ENCODE data around the gene CCL23. TPM values are rescaled to one million over a fixed set of nuclear protein-coding genes. Genes with fewer than 3 reads are reported as not detected.

The CCL23 gene
- total and polyA plus RNA-seq, 8 donors, result 1.4 to 4.8 TPM; not detected in 6

DNA sequence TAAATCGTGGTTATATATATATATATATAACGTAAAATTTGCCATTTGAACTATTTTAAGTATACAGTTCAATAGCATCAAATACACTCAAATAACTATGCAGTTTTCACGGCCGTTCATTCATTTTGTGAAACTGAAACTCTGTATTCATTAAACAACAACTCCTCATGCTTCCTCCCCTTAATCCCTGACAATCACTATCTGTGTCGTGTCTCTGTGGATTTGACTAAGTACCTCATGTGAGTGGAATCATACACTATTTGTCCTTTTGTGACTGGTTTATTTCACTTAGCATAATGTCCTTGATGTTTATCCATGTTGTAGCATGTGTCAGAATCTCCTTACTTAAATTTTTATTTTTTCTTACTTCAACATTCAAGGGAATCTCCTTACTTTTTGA is 2.8 kb downstream of the CCL23 start:
- Histone ChIP-seq H3K27ac (no peak overlapping the region), H3K36me3 (peaks cover 0 to 4% (median 0%) of the 10 kb centered on the region in 4 donors), H3K4me3 (no peak overlapping the region), H3K4me1 (no peaks in the 10 kb centered on the region), H3K27me3 (peaks cover 0 to 5% (median 0%) of the 10 kb centered on the region in 3 donors), H3K9me3 (peaks cover 0 to 21% (median 16%) of the 10 kb centered on the region in 4 donors)
- TF ChIP-seq, protein P1, sequence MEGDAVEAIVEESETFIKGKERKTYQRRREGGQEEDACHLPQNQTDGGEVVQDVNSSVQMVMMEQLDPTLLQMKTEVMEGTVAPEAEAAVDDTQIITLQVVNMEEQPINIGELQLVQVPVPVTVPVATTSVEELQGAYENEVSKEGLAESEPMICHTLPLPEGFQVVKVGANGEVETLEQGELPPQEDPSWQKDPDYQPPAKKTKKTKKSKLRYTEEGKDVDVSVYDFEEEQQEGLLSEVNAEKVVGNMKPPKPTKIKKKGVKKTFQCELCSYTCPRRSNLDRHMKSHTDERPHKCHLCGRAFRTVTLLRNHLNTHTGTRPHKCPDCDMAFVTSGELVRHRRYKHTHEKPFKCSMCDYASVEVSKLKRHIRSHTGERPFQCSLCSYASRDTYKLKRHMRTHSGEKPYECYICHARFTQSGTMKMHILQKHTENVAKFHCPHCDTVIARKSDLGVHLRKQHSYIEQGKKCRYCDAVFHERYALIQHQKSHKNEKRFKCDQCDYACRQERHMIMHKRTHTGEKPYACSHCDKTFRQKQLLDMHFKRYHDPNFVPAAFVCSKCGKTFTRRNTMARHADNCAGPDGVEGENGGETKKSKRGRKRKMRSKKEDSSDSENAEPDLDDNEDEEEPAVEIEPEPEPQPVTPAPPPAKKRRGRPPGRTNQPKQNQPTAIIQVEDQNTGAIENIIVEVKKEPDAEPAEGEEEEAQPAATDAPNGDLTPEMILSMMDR (IDR thresholded peaks at IDR 0.05), result no peak
- no peak for TF ChIP-seq EP300 (IDR thresholded peaks at IDR 0.05)
- DNase-seq, result no peak
- intact Hi-C loops (cut with DNase I; ENCODE audit: low total_unique reads), result no loop called here
- 66 to 83% (median 78%) methylated on average over 5 of the region's 5 CpGs for WGBS, 5 donors

- TF ChIP-seq POLR2AphosphoS5 (IDR thresholded peaks at IDR 0.05), result no peak
- no peak for TF ChIP-seq POLR2A (IDR thresholded peaks at IDR 0.05)
- TF ChIP-seq, protein P1 (IDR thresholded peaks at IDR 0.05), result no peak
- TF ChIP-seq EP300 (IDR thresholded peaks at IDR 0.05), result no peak
- H3K27me3 ChIP-seq, result no peaks in the 10 kb centered on the region
- no peak overlapping the region for H3K4me3 ChIP-seq
- H3K4me1 ChIP-seq, result no peaks in the 10 kb centered on the region
- intact Hi-C loops (cut with DNase I; ENCODE audit: low total_unique reads), result no loop called here
- H3K36me3 ChIP-seq, result peaks cover 0 to 4% (median 0%) of the 10 kb centered on the region in 4 donors
- no peak for DNase-seq
- peaks cover 0 to 43% (median 33%) of the 10 kb centered on the region in 4 donors for H3K9me3 ChIP-seq
- H3K27ac ChIP-seq, result no peak overlapping the region
- 62 to 77% (median 70%) methylated on average over 2 of the region's 2 CpGs for WGBS, 5 donors
These were observed 6.6 kb downstream of the CCL23 start for GRCh38 chr17:36011201-36011600.

- TF ChIP-seq POLR2A (IDR thresholded peaks at IDR 0.05) (no peak), POLR2AphosphoS5 (IDR thresholded peaks at IDR 0.05) (no peak), EP300 (IDR thresholded peaks at IDR 0.05) (no peak)
- TF ChIP-seq, protein P1 (IDR thresholded peaks at IDR 0.05), result no peak
- H3K27ac ChIP-seq, result no peak overlapping the region
- no peak overlapping the region for H3K4me3 ChIP-seq
- peaks cover 0 to 43% (median 33%) of the 10 kb centered on the region in 4 donors for H3K9me3 ChIP-seq
- peaks cover 0 to 4% (median 0%) of the 10 kb centered on the region in 4 donors for H3K36me3 ChIP-seq
- H3K4me1 ChIP-seq, result no peaks in the 10 kb centered on the region
- H3K27me3 ChIP-seq, result no peaks in the 10 kb centered on the region
- intact Hi-C loops (cut with DNase I; ENCODE audit: low total_unique reads), result no loop called here
- WGBS, 5 donors, result 81 to 88% (median 85%) methylated on average over 14 of the region's 14 CpGs
- no peak for DNase-seq
These were observed 8.6 kb downstream of the CCL23 start for GRCh38 chr17:36008998-36009665.

DNA sequence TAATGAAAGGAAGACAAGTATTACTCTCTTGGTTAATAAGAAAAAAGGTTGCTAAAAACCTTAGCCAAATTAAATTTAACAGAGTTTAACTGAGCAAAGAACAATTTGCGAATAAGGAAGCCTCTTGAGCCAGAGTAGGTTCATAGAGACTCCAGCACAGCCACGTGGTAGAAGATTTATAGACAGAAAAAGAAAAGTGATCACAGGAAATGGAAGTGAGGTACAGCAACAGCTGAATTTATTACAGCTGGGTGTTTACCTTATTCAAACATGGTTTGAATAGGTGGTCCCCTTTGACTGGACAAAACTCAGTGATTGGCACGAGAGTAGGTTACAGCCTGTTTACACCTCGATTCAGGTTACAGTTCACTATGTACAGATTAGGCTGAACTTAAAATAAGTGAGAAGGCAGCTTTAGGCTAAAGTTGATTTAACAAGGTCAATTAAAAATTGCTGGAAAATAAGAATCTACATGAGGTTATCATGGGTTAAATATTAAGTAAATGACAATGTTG is 13.1 kb downstream of the CCL23 start:
- Histone ChIP-seq H3K4me3 (no peak overlapping the region), H3K27ac (no peak overlapping the region), H3K4me1 (peaks cover 7 to 15% (median 11%) of the 10 kb centered on the region in 4 donors), H3K27me3 (no peaks in the 10 kb centered on the region), H3K36me3 (no peaks in the 10 kb centered on the region), H3K9me3 (peaks cover 0 to 19% (median 16%) of the 10 kb centered on the region in 4 donors)
- DNase-seq, result peak in 1 of 2 donors; percentile 38
- intact Hi-C loops (cut with DNase I; ENCODE audit: low total_unique reads), result no loop called here
- WGBS, 5 donors, result 20 to 38% (median 24%) methylated on average over 4 of the region's 4 CpGs
- TF ChIP-seq POLR2A (IDR thresholded peaks at IDR 0.05), result no peak
- no peak for TF ChIP-seq EP300 (IDR thresholded peaks at IDR 0.05)
- TF ChIP-seq, protein P1 (IDR thresholded peaks at IDR 0.05), result no peak
- no peak for TF ChIP-seq POLR2AphosphoS5 (IDR thresholded peaks at IDR 0.05)

All from stomach (tissue), 9 donors.